ENCODE results near the gene MON1A. TPM values are rescaled to one million over a fixed set of nuclear protein-coding genes. Genes with fewer than 3 reads are reported as not detected.

MON1A gene
- total RNA-seq, 1 donor from 2014 or later, result 8.4 TPM

- H3K4me3 ChIP-seq, result no peak overlapping the region
- H3K36me3 ChIP-seq, result peaks cover 27% of the 10 kb centered on the region
- H3K27ac ChIP-seq (replicated peaks), result no peak overlapping the region
- no peak for TF ChIP-seq CTCF (IDR thresholded peaks at IDR 0.05; ENCODE audit: borderline replicate concordance)
- intact Hi-C loops (cut with micrococcal nuclease), result no loop called here
- peaks cover 27% of the 10 kb centered on the region for H3K4me1 ChIP-seq
- H3K9me3 ChIP-seq (replicated peaks), result no peaks in the 10 kb centered on the region
- no peaks in the 10 kb centered on the region for H3K27me3 ChIP-seq (ENCODE audit: low read depth)
- DNase-seq, result no peak
These were observed 36.8 kb upstream of the MON1A start for GRCh38 chr3:49966233-49966942.

GRCh38 chr3:49955636-49956035, 26.0 kb upstream of the MON1A start:
- Histone ChIP-seq H3K27ac (replicated peaks) (no peak overlapping the region), H3K27me3 (ENCODE audit: low read depth) (no peaks in the 10 kb centered on the region), H3K36me3 (no peaks in the 10 kb centered on the region), H3K4me3 (no peak overlapping the region), H3K4me1 (peaks cover 29% of the 10 kb centered on the region), H3K9me3 (replicated peaks) (no peaks in the 10 kb centered on the region)
- TF ChIP-seq CTCF (IDR thresholded peaks at IDR 0.05; ENCODE audit: borderline replicate concordance), result no peak
- DNase-seq, result no peak
- intact Hi-C loops (cut with micrococcal nuclease), result no loop called here

GRCh38 chr3:49952924-49953323, 23.3 kb upstream of the MON1A start:
- DNase-seq, result no peak
- Histone ChIP-seq H3K27me3 (ENCODE audit: low read depth) (no peaks in the 10 kb centered on the region), H3K4me1 (peaks cover 32% of the 10 kb centered on the region), H3K27ac (replicated peaks) (no peak overlapping the region), H3K36me3 (no peaks in the 10 kb centered on the region), H3K9me3 (replicated peaks) (no peaks in the 10 kb centered on the region), H3K4me3 (no peak overlapping the region)
- intact Hi-C loops (cut with micrococcal nuclease), result no loop called here
- TF ChIP-seq CTCF (IDR thresholded peaks at IDR 0.05; ENCODE audit: borderline replicate concordance), result no peak

- Histone ChIP-seq H3K9me3 (replicated peaks) (no peaks in the 10 kb centered on the region), H3K27me3 (ENCODE audit: low read depth) (no peaks in the 10 kb centered on the region), H3K4me3 (no peak overlapping the region), H3K4me1 (peaks cover 33% of the 10 kb centered on the region), H3K36me3 (peaks cover 11% of the 10 kb centered on the region), H3K27ac (replicated peaks) (no peak overlapping the region)
- intact Hi-C loops (cut with micrococcal nuclease), result no loop called here
- DNase-seq, result no peak
- TF ChIP-seq CTCF (IDR thresholded peaks at IDR 0.05; ENCODE audit: borderline replicate concordance), result no peak
These were observed 13.0 kb upstream of the MON1A start for GRCh38 chr3:49942651-49943050.

GRCh38 chr3:49940667-49941249, 11.1 kb upstream of the MON1A start:
- no peak for DNase-seq
- intact Hi-C loops (cut with micrococcal nuclease), result no loop called here
- Histone ChIP-seq H3K9me3 (replicated peaks) (no peaks in the 10 kb centered on the region), H3K27ac (replicated peaks) (peak overlapping the region; percentile 98), H3K4me1 (peaks cover 33% of the 10 kb centered on the region), H3K36me3 (peaks cover 2% of the 10 kb centered on the region), H3K4me3 (peak overlapping the region; percentile 90), H3K27me3 (ENCODE audit: low read depth) (no peaks in the 10 kb centered on the region)
- no peak for TF ChIP-seq CTCF (IDR thresholded peaks at IDR 0.05; ENCODE audit: borderline replicate concordance)

Data from left ventricle myocardium inferior (tissue), 1 donor.